NCI-H2171 (cell line): Measurements from ENCODE around the gene CDK3.
"Not testable (repeated sequence)": the region's sequence is repeated elsewhere in the genome, so short reads cannot be mapped to it uniquely, and the experiment has no call there.

Experiments
- DNase-seq: peaks from one replicate; lab custom pipeline; 2025; lab: John Stamatoyannopoulos, UW

Gene CDK3

GRCh38 chr17:76000755-76001521 lies at the start of gene CDK3:
Gene CDK3, plus strand, starts transcription at chr17:76000855. Its CDS starts 571 bp downstream, at chr17:76001426.
- DNase-seq, result no peak

- no peak for DNase-seq
These were observed 49.6 kb upstream of the CDK3 start for GRCh38 chr17:75950855-75951554.

- no peak for DNase-seq
These were observed 41.4 kb upstream of the CDK3 start for GRCh38 chr17:75959051-75959838.

- DNase-seq, result no peak
These were observed 40.7 kb upstream of the CDK3 start for GRCh38 chr17:75959839-75960511.

- no peak for DNase-seq
These were observed 35.2 kb upstream of the CDK3 start for GRCh38 chr17:75965468-75965867.

GRCh38 chr17:75969044-75969443 lies 31.6 kb upstream of the CDK3 start:
- DNase-seq, result not testable (repeated sequence)

GRCh38 chr17:75970011-75970523 lies 30.6 kb upstream of the CDK3 start:
- DNase-seq, result no peak

- DNase-seq, result no peak
These were observed 30.0 kb upstream of the CDK3 start for GRCh38 chr17:75970626-75971025.

GRCh38 chr17:75975187-75975586 lies 25.5 kb upstream of the CDK3 start:
- DNase-seq, result not testable (repeated sequence)

GRCh38 chr17:75975757-75976174 lies 24.9 kb upstream of the CDK3 start:
- no peak for DNase-seq

GRCh38 chr17:75976175-75976848 lies 24.3 kb upstream of the CDK3 start:
- no peak for DNase-seq

- peak; percentile 96 for DNase-seq
These were observed 21.5 kb upstream of the CDK3 start, which contains the start of the genes ACOX1 and TEN1 for GRCh38 chr17:75978938-75979704. Gene ACOX1, minus strand, starts transcription at chr17:75979166. Its CDS starts 93 bp downstream, at chr17:75979073. Gene TEN1, plus strand, starts transcription at chr17:75979240. Its CDS starts 6,953 bp downstream, at chr17:75986193.

GRCh38 chr17:75979705-75980187 lies 20.9 kb upstream of the CDK3 start:
- DNase-seq, result no peak

GRCh38 chr17:75980188-75981018 lies 20.3 kb upstream of the CDK3 start:
- no peak for DNase-seq

GRCh38 chr17:75981019-75981615 lies 19.5 kb upstream of the CDK3 start:
- no peak for DNase-seq

GRCh38 chr17:75983501-75984181 lies 17.0 kb upstream of the CDK3 start:
- no peak for DNase-seq

- no peak for DNase-seq
These were observed 14.7 kb upstream of the CDK3 start for GRCh38 chr17:75985986-75986385.

GRCh38 chr17:75987041-75987440 lies 13.6 kb upstream of the CDK3 start:
- no peak for DNase-seq
